Cerebellar cortex (tissue), 1 donor: ENCODE data around the gene TFCP2.
A peak's percentile ranks its signal among the peaks of the same experiment; 100 is the strongest.

Experiments used
- DNase-seq: peaks from one replicate; pipeline ENCODE4 v3.0.0-alpha.2; 2015; ENCODE audit warnings: low spot score

TFCP2 gene

GRCh38 chr12:51156245-51156765 is 16.6 kb downstream of the TFCP2 start:
- DNase-seq: no peak

DNA sequence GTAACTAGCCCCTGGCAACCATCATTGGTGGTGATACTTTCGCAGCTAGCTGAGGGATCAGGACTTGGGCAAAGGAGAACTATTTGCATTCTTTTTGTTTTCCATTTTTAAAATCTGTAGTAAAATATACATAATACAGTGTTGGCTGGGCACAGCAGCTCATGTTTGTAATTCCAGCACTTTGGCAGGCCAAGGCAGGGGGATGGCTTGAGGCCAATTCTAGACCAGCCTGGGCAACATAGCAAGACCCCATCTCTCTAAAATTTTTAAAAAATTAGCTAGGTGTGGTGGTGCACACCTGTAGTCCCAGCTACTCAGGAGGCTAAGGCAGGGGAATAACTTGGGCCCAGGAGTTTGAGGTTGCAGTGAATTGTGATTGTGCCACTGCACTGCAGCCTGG is 20.0 kb downstream of the TFCP2 start:
- DNase-seq: no peak

DNA sequence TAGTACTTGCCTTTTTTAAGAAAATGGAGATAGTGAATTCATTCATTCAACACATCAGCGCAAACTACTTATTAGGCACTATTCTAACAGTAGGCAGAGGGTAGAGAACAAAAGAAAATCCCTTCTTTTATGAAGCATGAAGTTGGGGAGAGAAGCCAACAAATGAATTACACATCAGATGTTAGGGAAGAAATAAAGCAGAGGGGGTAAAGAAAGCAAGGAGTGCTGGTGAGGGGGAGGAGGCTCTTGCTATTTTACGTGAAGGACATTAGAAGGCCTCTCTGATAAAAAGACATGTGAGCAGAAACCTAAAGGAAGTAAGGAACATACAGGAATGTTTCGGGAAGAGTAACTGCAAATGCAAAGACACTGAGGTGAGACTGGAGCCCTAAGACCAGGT is 22.2 kb downstream of the TFCP2 start:
- no peak for DNase-seq

GRCh38 chr12:51147309-51147708 is 25.6 kb downstream of the TFCP2 start:
- no peak for DNase-seq

- DNase-seq: no peak
These were observed 33.6 kb downstream of the TFCP2 start for GRCh38 chr12:51139292-51139844.

DNA sequence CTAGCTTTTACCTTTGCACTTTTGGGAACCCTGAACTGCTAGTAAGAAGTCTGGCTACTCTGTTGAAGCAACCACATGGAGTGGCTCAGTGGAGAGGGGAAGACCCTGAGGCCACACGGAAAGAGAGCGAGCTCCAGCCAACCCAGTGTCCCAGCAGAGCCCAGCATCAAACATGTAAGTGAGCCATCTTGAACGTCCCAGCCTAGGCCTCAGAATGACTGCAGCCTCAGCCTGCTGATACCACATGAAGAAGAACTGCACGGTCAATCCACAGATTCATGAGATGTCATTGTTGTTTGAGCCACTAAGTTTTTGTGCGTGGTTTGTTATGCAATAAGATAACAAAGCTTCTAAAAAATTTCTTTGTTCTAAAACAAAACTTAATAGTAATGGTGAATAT is 40.2 kb downstream of the TFCP2 start:
- no peak for DNase-seq

- no peak for DNase-seq
These were observed 41.0 kb downstream of the TFCP2 start for GRCh38 chr12:51131745-51132521.

- no peak for DNase-seq
These were observed 44.0 kb downstream of the TFCP2 start for GRCh38 chr12:51128919-51129318.

DNA sequence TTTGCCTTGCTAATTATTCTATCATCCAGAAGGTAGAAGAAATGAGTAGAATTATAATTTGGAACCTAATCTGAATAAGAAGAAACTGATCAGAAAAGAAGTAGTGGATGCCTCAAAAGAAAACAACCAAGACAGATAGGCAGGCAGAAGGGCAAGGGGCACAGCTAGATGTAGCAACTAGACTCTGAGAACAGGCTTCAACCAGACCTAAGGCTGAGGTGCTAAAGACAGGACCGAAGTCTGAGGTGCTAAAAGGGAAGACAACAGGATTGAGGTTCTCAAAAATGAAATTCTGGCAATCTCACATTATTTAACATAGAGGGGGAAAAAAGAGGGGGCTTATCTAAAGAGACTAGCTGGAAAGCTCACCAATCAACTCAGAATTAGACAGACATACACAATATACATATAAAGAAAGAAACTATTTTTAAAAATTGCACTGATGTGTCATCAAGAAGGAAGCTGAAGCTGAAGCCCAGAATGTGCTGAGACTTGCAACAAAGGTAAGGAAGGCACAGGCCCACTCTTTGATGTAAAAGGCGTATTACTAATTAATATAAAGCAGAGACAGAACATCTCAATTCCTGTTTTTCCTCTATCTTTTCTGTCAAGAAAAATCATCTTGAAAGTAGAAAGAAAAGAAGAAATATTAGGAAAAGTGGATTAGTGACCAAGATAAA is 45.7 kb downstream of the TFCP2 start:
- DNase-seq: no peak

GRCh38 chr12:51126297-51126696 is 46.6 kb downstream of the TFCP2 start:
- no peak for DNase-seq

GRCh38 chr12:51124504-51124903 is 48.4 kb downstream of the TFCP2 start:
- peak; percentile 79 for DNase-seq

DNA sequence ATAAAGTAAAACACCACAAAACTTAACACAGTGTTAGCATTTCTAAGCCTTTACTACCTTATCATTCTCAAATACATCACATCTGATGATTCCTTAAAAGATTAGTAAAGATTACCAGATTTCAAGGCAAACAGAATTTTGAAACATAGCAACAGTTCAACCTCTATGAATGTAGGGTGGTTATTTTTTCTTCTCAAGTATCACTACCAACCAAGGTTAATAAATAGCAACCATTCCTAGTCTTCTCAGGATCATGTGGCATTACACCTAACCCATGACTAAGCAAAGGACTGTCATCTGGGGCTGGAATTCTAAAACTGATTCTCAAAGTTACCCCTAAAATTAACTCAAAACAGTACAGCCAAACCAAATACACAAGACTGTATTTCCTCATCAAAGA is 50.1 kb downstream of the TFCP2 start:
- no peak for DNase-seq

DNA sequence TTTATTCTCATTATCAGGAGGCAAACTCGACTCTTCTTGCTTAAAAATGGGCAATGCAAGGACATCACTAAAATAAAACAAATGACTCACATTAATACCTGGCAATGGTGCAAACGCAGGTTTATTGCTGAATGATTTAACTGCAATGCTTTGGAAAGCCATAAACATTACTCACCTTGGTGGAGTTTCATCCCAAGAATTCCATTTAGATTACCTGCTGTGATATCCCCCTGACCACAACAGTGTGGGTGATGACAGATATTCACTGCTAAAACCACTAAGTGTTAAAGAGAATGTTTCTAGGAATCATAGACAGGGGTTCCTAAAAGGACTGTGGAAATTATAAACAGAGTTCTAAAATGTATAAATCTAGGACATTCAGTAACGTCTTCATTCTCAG is 54.2 kb downstream of the TFCP2 start:
- DNase-seq: no peak

- DNase-seq: no peak
These were observed 57.4 kb downstream of the TFCP2 start for GRCh38 chr12:51115533-51115932.

GRCh38 chr12:51108136-51108535 is 64.8 kb downstream of the TFCP2 start:
- no peak for DNase-seq

GRCh38 chr12:51103977-51104376 is 69.0 kb downstream of the TFCP2 start:
- no peak for DNase-seq

GRCh38 chr12:51098611-51099010 is 74.3 kb downstream of the TFCP2 start:
- no peak for DNase-seq

- no peak for DNase-seq
These were observed 82.2 kb downstream of the TFCP2 start for GRCh38 chr12:51090705-51091229.

DNA sequence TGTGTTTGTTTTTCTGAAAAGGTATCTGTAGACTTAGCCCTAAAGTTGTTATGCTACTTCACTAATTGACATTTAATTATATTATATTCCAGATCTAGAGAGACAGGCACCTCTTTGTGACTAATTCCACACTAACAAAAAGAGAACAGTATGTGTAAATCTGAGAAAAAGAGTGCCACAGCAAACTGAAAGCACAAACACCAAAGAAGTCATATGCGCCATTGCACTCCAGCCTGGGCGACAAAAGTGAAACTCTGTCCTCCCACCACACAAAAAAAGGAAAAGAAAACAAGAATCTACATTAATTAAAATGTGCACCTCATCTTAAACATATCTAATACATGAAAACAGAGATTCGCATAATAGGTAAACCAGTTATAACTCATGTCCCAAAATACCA is 85.1 kb downstream of the TFCP2 start:
- DNase-seq: no peak

GRCh38 chr12:51086933-51087332 is 86.0 kb downstream of the TFCP2 start:
- no peak for DNase-seq

DNA sequence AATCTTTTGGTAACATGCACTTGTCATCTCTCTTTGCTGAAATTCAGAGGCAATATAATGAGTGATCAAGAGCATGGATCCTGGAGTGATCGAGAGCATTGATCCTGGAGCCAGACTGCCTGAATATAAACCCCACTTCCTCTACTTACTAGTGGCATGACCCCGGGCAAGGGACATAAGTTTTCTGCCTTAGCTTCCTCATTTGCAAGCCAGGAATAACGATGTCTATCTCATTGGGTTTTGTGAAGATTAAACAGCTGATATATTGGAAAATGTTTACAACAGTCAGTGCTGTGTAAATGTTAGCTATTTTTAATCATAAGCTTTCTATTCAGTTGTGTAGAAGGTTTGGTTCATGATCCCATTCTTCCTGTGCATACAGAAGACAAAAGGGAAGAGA is 87.2 kb downstream of the TFCP2 start:
- DNase-seq: no peak

GRCh38 chr12:51083126-51083833 is 89.7 kb downstream of the TFCP2 start, which contains the start of gene CSRNP2:
TSS of gene CSRNP2 (minus strand) at chr12:51083596. CDS start at chr12:51076561, 7,035 bp downstream.
- DNase-seq: peak; percentile 97
